HepG2 (cell line): ENCODE data around the gene SLC12A5. TPM values are rescaled to one million over a fixed set of nuclear protein-coding genes. Genes with fewer than 3 reads are reported as not detected.
A peak's percentile ranks its signal among the peaks of the same experiment; 100 is the strongest.

Source experiments
- FOXC1 ChIP-seq: sonication (generic); formaldehyde crosslinking; IDR thresholded peaks from 2 replicates; pipeline ENCODE4 v1.8.0; 2022; ENCODE audit warnings: mild to moderate bottlenecking, missing genetic modification reagents, borderline replicate concordance
- HBP1 ChIP-seq: IDR thresholded peaks from 2 replicates; pipeline ENCODE4 v1.6.1; 2016; ENCODE audit warnings: low read depth, control low read depth
- HOXA7 ChIP-seq: sonication (generic); formaldehyde crosslinking; IDR thresholded peaks from 2 replicates; pipeline ENCODE4 v1.8.1; 2022; ENCODE audit warnings: mild to moderate bottlenecking, missing genetic modification reagents, moderate library complexity
- PRMT3 ChIP-seq: sonication (generic); formaldehyde crosslinking; IDR thresholded peaks from 2 replicates; pipeline ENCODE4 v1.8.1; 2022; ENCODE audit warnings: low read depth, mild to moderate bottlenecking, moderate library complexity, missing genetic modification reagents, borderline replicate concordance
- PRPF4 ChIP-seq: fragments of 200-400 bp; formaldehyde crosslinking; IDR thresholded peaks from 2 replicates; pipeline ENCODE4 v1.6.1; 2016; ENCODE audit warnings: low read length, low read depth; ENCODE audit not compliant: poor library complexity, severe bottlenecking
- SIN3B ChIP-seq: fragments of 150-350 bp; IDR thresholded peaks from 2 replicates; pipeline ENCODE4 v1.6.1; 2014; ENCODE audit warnings: low read length
- SMAD1 ChIP-seq: sonication (generic); formaldehyde crosslinking; IDR thresholded peaks from 2 replicates; pipeline ENCODE4 v1.4.0; 2020; ENCODE audit warnings: missing genetic modification reagents, low read depth, mild to moderate bottlenecking, borderline replicate concordance
- SMYD3 ChIP-seq: sonication (generic); formaldehyde crosslinking; IDR thresholded peaks from 2 replicates; pipeline ENCODE4 v1.8.1; 2023; ENCODE audit warnings: mild to moderate bottlenecking, missing genetic modification reagents
- SRSF9 ChIP-seq: fragments of 200-400 bp; formaldehyde crosslinking; IDR thresholded peaks from 2 replicates; pipeline ENCODE4 v1.6.1; 2018; ENCODE audit warnings: borderline replicate concordance, mild to moderate bottlenecking, low read depth, low read length; ENCODE audit not compliant: insufficient read depth, poor library complexity, severe bottlenecking
- TBP ChIP-seq: sonication (generic); formaldehyde crosslinking; IDR thresholded peaks from 2 replicates; pipeline ENCODE4 v1.5.0; 2020; ENCODE audit warnings: missing genetic modification reagents
- ZBTB46 ChIP-seq: sonication (generic); formaldehyde crosslinking; IDR thresholded peaks from 2 replicates; pipeline ENCODE4 v1.4.0; 2020; ENCODE audit warnings: mild to moderate bottlenecking, missing genetic modification reagents, borderline replicate concordance
- ZKSCAN1 ChIP-seq: fragments of 150-350 bp; IDR thresholded peaks from 2 replicates; pipeline ENCODE4 v1.6.1; 2014; ENCODE audit warnings: low read length
- ZNF318 ChIP-seq: sonication (generic); formaldehyde crosslinking; IDR thresholded peaks from 2 replicates; pipeline ENCODE4 v1.4.0; 2020; ENCODE audit warnings: mild to moderate bottlenecking, missing genetic modification reagents
- ZNF629 ChIP-seq: sonication (generic); formaldehyde crosslinking; conservative IDR thresholded peaks from 2 replicates; pipeline ENCODE4 v1.5.0; 2020; ENCODE audit warnings: missing genetic modification reagents
- ZNF670 ChIP-seq: sonication (generic); formaldehyde crosslinking; IDR thresholded peaks from 2 replicates; pipeline ENCODE4 v1.8.0; 2022; ENCODE audit warnings: mild to moderate bottlenecking, missing genetic modification reagents, borderline replicate concordance
- polyA plus RNA-seq, 8 experiments: library from polyadenylated mRNA; depleted of rRNA in 3 of 8; stranded (reverse) in 7 of 8; unstranded in 1 of 8; fragments of >200 nt; fragmentation: Illumina TruSeq in 4 of 8; extraction: Trizol in 4 of 8; gene quantifications; 2 replicates each; pipeline versions ENCODE4 v1.2.1 to v1.2.3, GENCODE V29; 2011 to 2016; ENCODE audit warnings: low read depth in 4 of 8, missing spikeins in 1 of 8, mixed read lengths in 1 of 8; ENCODE audit not compliant: insufficient read depth in 1 of 8
- total RNA-seq, 5 experiments: library from RNA; depleted of rRNA; stranded (reverse); fragments of >200 nt; fragmentation: Illumina TruSeq; extraction: Trizol; gene quantifications; 2 replicates each; pipeline ENCODE4 v1.2.3, GENCODE V29; 2016; ENCODE audit warnings: low read depth in 1 of 5
- TF ChIP-seq, protein P1 (sequence below): IDR thresholded peaks from 2 replicates; pipeline ENCODE4 v1.6.1; 2016; ENCODE audit warnings: low read depth

The SLC12A5 gene
- total and polyA plus RNA-seq, 2 of the 13 experiments (the other 11 are each of a cell fraction or from before 2014, with no cell fraction given): 4.3 to 5.4 TPM

GRCh38 chr20:45987108-45987780 is 41.8 kb upstream of the SLC12A5 start (continued):
- TF ChIP-seq SRSF9 (no peak), ZNF629 (CRISPR knock-in tag) (no peak), TBP (CRISPR knock-in tag) (no peak), HOXA7 (no peak), PRMT3 (no peak), ZBTB46 (CRISPR knock-in tag) (no peak), SMAD1 (no peak), HBP1 (CRISPR knock-in tag) (no peak), ZNF318 (CRISPR knock-in tag) (no peak), ZKSCAN1 (no peak), ZNF670 (CRISPR knock-in tag) (no peak), SMYD3 (CRISPR knock-in tag) (no peak), FOXC1 (CRISPR knock-in tag) (no peak; the same call in 1 of the 2 replicates), PRPF4 (no peak), SIN3B (no peak)
- TF ChIP-seq, protein P1, sequence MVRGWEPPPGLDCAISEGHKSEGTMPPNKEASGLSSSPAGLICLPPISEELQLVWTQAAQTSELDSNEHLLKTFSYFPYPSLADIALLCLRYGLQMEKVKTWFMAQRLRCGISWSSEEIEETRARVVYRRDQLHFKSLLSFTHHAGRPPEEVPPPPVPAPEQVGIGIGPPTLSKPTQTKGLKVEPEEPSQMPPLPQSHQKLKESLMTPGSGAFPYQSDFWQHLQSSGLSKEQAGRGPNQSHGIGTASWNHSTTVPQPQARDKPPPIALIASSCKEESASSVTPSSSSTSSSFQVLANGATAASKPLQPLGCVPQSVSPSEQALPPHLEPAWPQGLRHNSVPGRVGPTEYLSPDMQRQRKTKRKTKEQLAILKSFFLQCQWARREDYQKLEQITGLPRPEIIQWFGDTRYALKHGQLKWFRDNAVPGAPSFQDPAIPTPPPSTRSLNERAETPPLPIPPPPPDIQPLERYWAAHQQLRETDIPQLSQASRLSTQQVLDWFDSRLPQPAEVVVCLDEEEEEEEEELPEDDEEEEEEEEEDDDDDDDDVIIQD (CRISPR knock-in tag): 0 out of 2 replicates have a peak, but pooled peaks have one; percentile 29
